HuH-7.5 (cell line): ENCODE data around the gene AJAP1.

ENCODE experiments used
- DNase-seq: peaks from one replicate; pipeline ENCODE4 v3.0.0; 2011; ENCODE audit warnings: low spot score

Gene AJAP1

GRCh38 chr1:4837031-4837600, 182.7 kb downstream of the AJAP1 start:
- DNase-seq: no peak

- no peak for DNase-seq
Measured at GRCh38 chr1:4837752-4838151, 183.3 kb downstream of the AJAP1 start.

DNA sequence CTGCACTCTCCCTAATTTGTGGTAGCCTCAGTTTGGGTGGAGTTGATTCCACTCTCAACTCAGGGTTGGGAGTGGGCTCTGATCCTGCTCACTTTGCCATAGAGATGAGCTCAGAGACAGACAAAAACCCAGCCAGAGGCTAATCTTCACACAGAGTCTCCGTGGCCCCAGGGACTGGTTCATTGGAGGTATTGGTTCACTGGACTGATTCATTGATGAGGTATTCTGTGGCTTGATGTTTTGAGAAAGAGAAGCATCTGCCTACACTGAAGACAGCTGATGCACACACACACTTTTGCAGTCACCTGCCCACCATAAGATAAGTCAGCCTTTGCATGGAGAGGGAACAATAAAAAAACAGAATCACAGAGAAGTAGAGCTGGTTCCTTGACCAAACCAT, 183.8 kb downstream of the AJAP1 start:
- no peak for DNase-seq
